ENCODE data around the gene CMTM1. TPM values are rescaled to one million over a fixed set of nuclear protein-coding genes. Genes with fewer than 3 reads are reported as not detected.
A peak's percentile ranks its signal among the peaks of the same experiment; 100 is the strongest.

The CMTM1 gene
- total RNA-seq, 5 donors from 2014 or later (not counting 1 experiment from before 2014, with no cell fraction given), result 0.95 to 12.9 (median 10.3) TPM

DNA sequence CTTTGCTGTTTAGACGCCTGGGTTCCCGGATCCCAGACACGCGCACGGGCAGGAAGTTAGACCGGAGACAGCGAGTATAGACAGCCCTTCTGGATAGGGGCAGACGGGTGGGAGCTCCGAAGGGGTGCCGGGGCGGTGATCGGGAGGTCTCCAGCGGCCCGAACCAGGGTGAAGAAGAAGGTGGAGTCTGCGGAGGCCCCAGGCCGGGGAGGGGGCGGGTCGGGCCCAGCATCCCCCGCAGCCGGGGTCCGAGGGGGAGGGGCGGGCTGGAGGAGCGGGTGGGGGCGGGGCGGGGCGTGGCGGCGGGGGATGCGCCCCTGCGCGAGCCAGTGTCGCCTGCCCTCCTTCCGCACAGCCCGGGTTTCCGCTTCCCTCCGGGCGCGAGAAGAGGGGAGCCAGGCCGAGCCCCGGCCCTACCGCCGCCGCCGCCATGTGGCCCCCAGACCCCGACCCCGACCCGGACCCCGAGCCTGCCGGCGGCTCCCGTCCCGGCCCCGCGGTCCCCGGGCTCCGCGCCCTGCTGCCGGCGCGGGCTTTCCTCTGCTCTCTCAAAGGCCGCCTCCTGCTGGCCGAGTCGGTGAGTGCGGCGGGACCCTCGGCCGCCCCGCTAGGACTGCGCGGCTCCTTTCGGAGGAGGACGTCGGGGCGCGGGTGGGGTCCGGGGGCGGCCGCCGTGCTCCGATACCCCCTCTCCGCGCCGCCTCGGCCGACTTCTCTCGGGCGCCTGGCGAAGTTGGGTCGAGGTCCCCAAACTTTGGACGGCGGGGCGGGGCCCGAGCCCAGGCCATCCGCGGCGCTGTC is 38.3 kb downstream of the CMTM1 start, which contains the start of gene CMTM3:
TSS of gene CMTM3 (plus strand) at position 329 of the 801 bp plus-strand sequence. CDS start at position 431, 102 bp downstream.
- ATAC-seq (replicated peaks in 1 of 4) (peak; percentile 56 to 61 (median 58)), DNase-seq (peak; percentile 34 to 82 (median 63))
- H3K27ac Mint-ChIP-seq, result peak within 1 kb of the TSS; percentile 93 to 94
- H3K9me3 ChIP-seq, result no peaks in the 10 kb centered on the region
- H3K4me3 Mint-ChIP-seq, result peak within 1 kb of the TSS; percentile 86 to 96 (median 90)
- peaks cover 1 to 10% of the 10 kb centered on the region in 2 donors for H3K36me3 ChIP-seq (ENCODE audit: control insufficient read depth in 2 of 2, extremely low read depth in 1 of 2, insufficient read depth in 1 of 2, low read length in 1 of 2)
- H3K4me1 Mint-ChIP-seq, result peaks cover 44 to 62% (median 50%) of the 10 kb centered on the region in 3 donors
- H3K27me3 Mint-ChIP-seq, result no peaks in the 10 kb centered on the region
- H3K27me3 ChIP-seq (replicated peaks in 1 of 2; ENCODE audit: control insufficient read depth in 2 of 2, extremely low read depth in 1 of 2, insufficient read depth in 2 of 2, low read length in 1 of 2), result no peaks in the 10 kb centered on the region
- ChIA-PET CTCF (interaction anchor here (0.5 to 2.5 kb wide), 7 partner anchors 15 to 285 kb away, joined by 3 to 17 read pairs (median 3); partner anchors contain the start of gene NAE1 (in 1 of the 2)), POLR2A (no interaction called here)
- H3K4me3 ChIP-seq (ENCODE audit: control insufficient read depth in 1 of 2, extremely low read depth in 1 of 2, low read length in 1 of 2), result peak within 1 kb of the TSS; percentile 72 to 87
- H3K36me3 Mint-ChIP-seq, result peaks cover 3% of the 10 kb centered on the region
- peak within 1 kb of the TSS; percentile 74 for H3K27ac ChIP-seq (ENCODE audit: low read length)
- H3K4me1 ChIP-seq (ENCODE audit: control insufficient read depth in 1 of 2, extremely low read depth in 1 of 2, insufficient read depth in 2 of 2, low read length in 2 of 2), result peaks cover 9 to 54% of the 10 kb centered on the region in 2 experiments
- H3K9me3 Mint-ChIP-seq, result peaks cover 0 to 4% (median 0%) of the 10 kb centered on the region in 3 donors
- under 1% methylated on average over 75 of the region's 96 CpGs for WGBS (ENCODE audit: insufficient coverage)

- ChIA-PET CTCF (interaction anchor here in 1 of 2 donors (1.1 to 2.5 kb wide), 2 partner anchors 42 kb away, joined by 3 to 17 read pairs; no protein-coding TSS in a partner anchor), POLR2A (no interaction called here)
- under 1% methylated on average over 45 of the region's 61 CpGs for WGBS (ENCODE audit: insufficient coverage)
- peaks cover 11% of the 10 kb centered on the region for H3K36me3 Mint-ChIP-seq
- Histone ChIP-seq H3K27me3 (replicated peaks in 1 of 2; ENCODE audit: control insufficient read depth in 2 of 2, extremely low read depth in 1 of 2, insufficient read depth in 2 of 2, low read length in 1 of 2) (no peaks in the 10 kb centered on the region), H3K9me3 (no peaks in the 10 kb centered on the region), H3K4me1 (ENCODE audit: control insufficient read depth in 1 of 2, extremely low read depth in 1 of 2, insufficient read depth in 2 of 2, low read length in 2 of 2) (peaks cover 9 to 53% of the 10 kb centered on the region in 2 experiments), H3K36me3 (ENCODE audit: control insufficient read depth in 2 of 2, extremely low read depth in 1 of 2, insufficient read depth in 1 of 2, low read length in 1 of 2) (peaks cover 5 to 18% of the 10 kb centered on the region in 2 donors), H3K4me3 (ENCODE audit: control insufficient read depth in 1 of 2, extremely low read depth in 1 of 2, low read length in 1 of 2) (peak overlapping the region; percentile 60 to 87), H3K27ac (ENCODE audit: low read length) (peak overlapping the region; percentile 74)
- peaks cover 0 to 4% (median 0%) of the 10 kb centered on the region in 3 donors for H3K9me3 Mint-ChIP-seq
- DNase-seq, result peak in 7 of 35 experiments; percentile 21 to 46 (median 28)
- H3K27ac Mint-ChIP-seq, result peak overlapping the region; percentile 89 to 93
- ATAC-seq (replicated peaks in 1 of 4), result peak in 3 of 4 experiments; percentile 2 to 6 (median 4)
- H3K27me3 Mint-ChIP-seq, result no peaks in the 10 kb centered on the region
- H3K4me3 Mint-ChIP-seq, result peak overlapping the region; percentile 75 to 96 (median 83)
- peaks cover 40 to 56% (median 47%) of the 10 kb centered on the region in 3 donors for H3K4me1 Mint-ChIP-seq
Measured at GRCh38 chr16:66605177-66605978, 39.1 kb downstream of the CMTM1 start.

GRCh38 chr16:66605979-66606751 is 39.9 kb downstream of the CMTM1 start:
- H3K27ac ChIP-seq (ENCODE audit: low read length), result peak overlapping the region; percentile 74
- Mint-ChIP-seq H3K9me3 (no peaks in the 10 kb centered on the region), H3K4me3 (peak overlapping the region; percentile 74 to 83 (median 75)), H3K27ac (peak overlapping the region; percentile 89 to 93), H3K4me1 (peaks cover 35 to 48% (median 40%) of the 10 kb centered on the region in 3 donors), H3K27me3 (no peaks in the 10 kb centered on the region), H3K36me3 (peaks cover 12% of the 10 kb centered on the region)
- H3K36me3 ChIP-seq (ENCODE audit: control insufficient read depth in 2 of 2, extremely low read depth in 1 of 2, insufficient read depth in 1 of 2, low read length in 1 of 2), result peaks cover 5 to 26% of the 10 kb centered on the region in 2 donors
- ChIA-PET POLR2A (no interaction called here), CTCF (interaction anchor here (1.0 to 1.1 kb wide), 2 partner anchors 42 kb away, joined by 3 read pairs; no protein-coding TSS in a partner anchor)
- no peaks in the 10 kb centered on the region for H3K9me3 ChIP-seq
- DNase-seq, result peak in 1 of 35 experiments; percentile 32
- H3K4me3 ChIP-seq (ENCODE audit: control insufficient read depth in 1 of 2, extremely low read depth in 1 of 2, low read length in 1 of 2), result peak overlapping the region; percentile 60 to 87
- no peak for ATAC-seq (replicated peaks in 1 of 4)
- H3K4me1 ChIP-seq (ENCODE audit: control insufficient read depth in 1 of 2, extremely low read depth in 1 of 2, insufficient read depth in 2 of 2, low read length in 2 of 2), result peaks cover 9 to 53% of the 10 kb centered on the region in 2 experiments
- H3K27me3 ChIP-seq (replicated peaks in 1 of 2; ENCODE audit: control insufficient read depth in 2 of 2, extremely low read depth in 1 of 2, insufficient read depth in 2 of 2, low read length in 1 of 2), result no peaks in the 10 kb centered on the region
- 13% methylated on average over 3 of the region's 10 CpGs for WGBS (ENCODE audit: insufficient coverage)

- H3K4me1 ChIP-seq (ENCODE audit: control insufficient read depth in 1 of 2, extremely low read depth in 1 of 2, insufficient read depth in 2 of 2, low read length in 2 of 2), result peaks cover 9 to 48% of the 10 kb centered on the region in 2 experiments
- H3K27ac Mint-ChIP-seq, result peak overlapping the region; percentile 83 to 93
- peaks cover 20% of the 10 kb centered on the region for H3K36me3 Mint-ChIP-seq
- POLR2A ChIA-PET, result no interaction called here
- H3K9me3 Mint-ChIP-seq, result no peaks in the 10 kb centered on the region
- DNase-seq (peak; percentile 53 to 88 (median 73)), ATAC-seq (replicated peaks in 1 of 4) (peak; percentile 21 to 41 (median 31))
- H3K4me3 Mint-ChIP-seq, result peak overlapping the region in 2 of 3 donors; percentile 17 to 38
- peaks cover 12 to 49% of the 10 kb centered on the region in 2 donors for H3K36me3 ChIP-seq (ENCODE audit: control insufficient read depth in 2 of 2, extremely low read depth in 1 of 2, insufficient read depth in 1 of 2, low read length in 1 of 2)
- CTCF ChIA-PET, result interaction anchor here (0.6 to 2.3 kb wide), 19 partner anchors 8 to 260 kb away, joined by 3 to 13 read pairs (median 5); partner anchors contain the start of gene CKLF (in 1 of the 2)
- H3K27ac ChIP-seq (ENCODE audit: low read length), result peak overlapping the region; percentile 44
- no peaks in the 10 kb centered on the region for H3K9me3 ChIP-seq
- 37% methylated on average over 15 of the region's 17 CpGs for WGBS (ENCODE audit: insufficient coverage)
- H3K4me1 Mint-ChIP-seq, result peaks cover 30 to 38% (median 35%) of the 10 kb centered on the region in 3 donors
- H3K4me3 ChIP-seq (ENCODE audit: control insufficient read depth in 1 of 2, extremely low read depth in 1 of 2, low read length in 1 of 2), result no peak overlapping the region
- no peaks in the 10 kb centered on the region for H3K27me3 Mint-ChIP-seq
- H3K27me3 ChIP-seq (replicated peaks in 1 of 2; ENCODE audit: control insufficient read depth in 2 of 2, extremely low read depth in 1 of 2, insufficient read depth in 2 of 2, low read length in 1 of 2), result no peaks in the 10 kb centered on the region
Measured at GRCh38 chr16:66608241-66609138, 42.3 kb downstream of the CMTM1 start.

DNA sequence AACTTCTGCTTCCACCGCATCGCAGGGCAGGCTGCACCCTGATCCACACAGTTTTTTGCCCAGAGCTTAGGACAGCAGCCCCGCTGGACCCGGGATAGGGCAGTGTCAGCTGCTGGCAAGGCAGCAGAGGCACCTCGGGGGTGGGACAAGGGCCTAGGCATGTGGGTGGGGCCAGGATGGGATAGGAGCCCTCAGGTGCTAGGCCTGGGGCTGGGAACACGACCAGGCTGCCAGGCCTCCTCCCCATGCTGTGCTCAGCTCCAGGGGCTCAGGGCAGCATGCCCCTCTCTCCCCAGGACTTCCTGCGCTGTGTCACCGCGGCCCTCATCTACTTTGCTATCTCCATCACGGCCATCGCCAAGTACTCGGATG is 42.9 kb downstream of the CMTM1 start:
- H3K27me3 ChIP-seq (replicated peaks in 1 of 2; ENCODE audit: control insufficient read depth in 2 of 2, extremely low read depth in 1 of 2, insufficient read depth in 2 of 2, low read length in 1 of 2), result no peaks in the 10 kb centered on the region
- no peaks in the 10 kb centered on the region for H3K27me3 Mint-ChIP-seq
- CTCF ChIA-PET, result interaction anchor here (0.6 to 2.3 kb wide), 18 partner anchors 8 to 259 kb away, joined by 3 to 13 read pairs (median 4); partner anchors contain the start of gene CKLF (in 1 of the 2)

More for the DNA sequence above, 42.9 kb downstream of the CMTM1 start:
- peaks cover 12 to 51% of the 10 kb centered on the region in 2 donors for H3K36me3 ChIP-seq (ENCODE audit: control insufficient read depth in 2 of 2, extremely low read depth in 1 of 2, insufficient read depth in 1 of 2, low read length in 1 of 2)
- no peak for DNase-seq
- Mint-ChIP-seq H3K4me3 (no peak overlapping the region), H3K9me3 (no peaks in the 10 kb centered on the region), H3K36me3 (peaks cover 20% of the 10 kb centered on the region), H3K27ac (no peak overlapping the region), H3K4me1 (peaks cover 25 to 32% (median 30%) of the 10 kb centered on the region in 3 donors)
- POLR2A ChIA-PET, result no interaction called here
- no peak for ATAC-seq (replicated peaks in 1 of 4)
- peak overlapping the region; percentile 44 for H3K27ac ChIP-seq (ENCODE audit: low read length)
- H3K4me3 ChIP-seq (ENCODE audit: control insufficient read depth in 1 of 2, extremely low read depth in 1 of 2, low read length in 1 of 2), result no peak overlapping the region
- WGBS (ENCODE audit: insufficient coverage), result 92% methylated on average over 11 of the region's 12 CpGs
- H3K9me3 ChIP-seq, result no peaks in the 10 kb centered on the region
- peaks cover 9 to 41% of the 10 kb centered on the region in 2 experiments for H3K4me1 ChIP-seq (ENCODE audit: control insufficient read depth in 1 of 2, extremely low read depth in 1 of 2, insufficient read depth in 2 of 2, low read length in 2 of 2)
